Measurements from ENCODE around the gene JARID2.
"Not testable (repeated sequence)": the region's sequence is repeated elsewhere in the genome, so short reads cannot be mapped to it uniquely, and the experiment has no call there.

The JARID2 gene

DNA sequence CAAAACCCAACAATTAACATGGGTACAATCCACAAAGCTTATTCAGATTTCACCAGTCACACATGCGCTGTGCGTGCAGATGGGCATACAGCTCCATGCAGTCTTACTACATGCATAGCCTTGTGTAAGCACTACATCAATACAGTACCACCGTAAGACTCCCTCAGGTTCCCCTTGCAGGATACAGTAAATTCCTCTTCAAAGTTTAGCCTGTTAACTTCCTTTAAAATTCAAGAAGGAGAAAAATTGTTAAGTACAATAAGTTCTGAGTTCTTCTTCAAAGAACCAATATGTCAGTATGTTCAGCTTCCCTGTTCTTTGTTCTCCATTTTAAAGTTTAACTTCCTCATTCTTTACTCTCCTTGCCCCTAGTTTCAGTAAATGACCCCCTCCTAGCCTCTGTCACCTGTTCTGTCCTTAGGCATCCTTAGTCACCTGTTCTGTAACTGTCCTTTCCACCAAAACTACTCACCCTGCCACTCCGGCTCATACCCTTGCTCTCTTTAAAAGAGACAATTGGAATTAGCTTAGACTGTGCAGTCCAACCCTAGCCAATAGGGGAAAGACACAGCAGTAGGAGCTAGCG is 297.6 kb downstream of the JARID2 start:
- not testable (repeated sequence) for DNase-seq (ENCODE audit: low read depth in 2 of 2)

DNA sequence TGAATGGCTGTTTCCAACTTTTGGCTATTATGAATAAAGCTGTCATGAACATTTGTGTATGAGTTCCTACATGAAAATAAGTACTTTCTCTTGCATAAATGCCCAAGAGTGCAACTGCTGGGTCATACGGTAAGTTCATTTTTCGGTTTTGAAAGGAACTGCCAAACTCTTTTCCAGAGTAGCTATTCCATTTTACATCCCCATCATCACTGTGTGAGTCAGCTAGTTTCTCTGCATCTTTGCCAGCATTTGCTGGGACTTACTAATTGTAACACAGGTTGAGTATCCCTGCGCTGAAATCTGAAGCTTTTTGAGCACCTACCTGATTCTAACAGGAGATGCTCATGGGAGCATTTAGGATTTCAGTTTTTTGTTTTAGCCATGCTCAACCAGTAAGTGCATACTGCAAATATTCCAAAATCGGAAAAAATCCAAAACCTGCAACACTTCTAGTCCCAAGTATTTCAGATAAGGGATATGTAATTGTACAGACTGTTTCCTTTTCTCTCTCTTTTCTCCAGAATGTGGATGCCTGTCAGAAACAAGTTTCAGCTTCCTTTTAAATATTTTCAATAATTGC is 298.5 kb downstream of the JARID2 start:
- DNase-seq (ENCODE audit: low read depth in 2 of 2) = no peak

- no peak for DNase-seq (ENCODE audit: low read depth in 2 of 2)
Observed at GRCh38 chr6:15546591-15546990, 300.7 kb downstream of the JARID2 start.

GRCh38 chr6:15547400-15547799 is 301.5 kb downstream of the JARID2 start:
- DNase-seq (ENCODE audit: low read depth in 2 of 2) = no peak

DNA sequence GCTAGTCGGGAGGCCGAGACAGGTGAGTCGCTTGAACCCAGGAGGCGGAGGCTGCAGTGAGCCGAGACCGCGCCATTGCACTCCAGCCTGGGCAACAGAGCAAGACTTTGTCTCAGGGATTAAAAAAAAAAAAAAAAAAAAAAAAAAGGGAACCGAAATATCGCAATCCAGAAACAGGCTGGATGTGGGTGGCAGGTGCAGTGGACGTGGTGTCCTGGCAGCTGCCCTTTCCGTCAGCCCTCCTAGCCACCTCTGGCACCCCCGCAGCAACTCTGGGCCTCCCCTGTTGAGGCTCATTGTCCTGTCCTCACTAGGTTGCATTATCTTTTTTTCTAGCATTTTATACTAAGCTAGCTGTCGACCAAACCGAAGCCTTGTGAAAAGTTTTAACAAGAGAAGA is 303.5 kb downstream of the JARID2 start:
- DNase-seq (ENCODE audit: low read depth in 2 of 2) = no peak

DNA sequence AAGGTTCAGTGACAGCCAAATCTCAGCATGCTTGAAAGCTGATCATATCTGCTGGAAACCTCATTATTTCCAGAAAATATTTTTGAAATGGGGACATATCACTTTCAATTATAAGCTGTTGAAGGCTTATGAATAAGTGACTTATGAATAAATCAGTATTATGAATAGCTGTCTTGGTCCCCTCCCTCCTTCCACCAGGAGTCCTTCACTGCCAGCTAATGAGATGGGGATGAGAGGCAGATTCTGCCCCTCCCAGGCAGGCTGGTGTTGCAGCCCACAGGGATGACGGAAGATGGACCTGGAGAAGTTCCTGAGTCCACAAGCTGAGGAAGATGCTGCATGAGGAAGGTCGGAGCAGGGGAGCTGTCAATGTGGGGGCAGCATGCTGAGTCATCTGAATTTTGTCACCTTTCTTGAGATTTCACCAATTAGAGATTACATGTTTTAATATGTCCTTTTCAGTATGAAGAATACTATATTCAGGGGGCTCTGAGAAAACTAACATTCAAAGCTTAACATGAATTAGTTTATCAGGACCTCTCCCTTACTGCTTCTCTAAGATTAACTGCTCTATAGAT is 304.8 kb downstream of the JARID2 start:
- no peak for DNase-seq (ENCODE audit: low read depth in 2 of 2)

- DNase-seq (ENCODE audit: low read depth in 2 of 2) = no peak
Observed at GRCh38 chr6:15551262-15551661, 305.4 kb downstream of the JARID2 start.

DNA sequence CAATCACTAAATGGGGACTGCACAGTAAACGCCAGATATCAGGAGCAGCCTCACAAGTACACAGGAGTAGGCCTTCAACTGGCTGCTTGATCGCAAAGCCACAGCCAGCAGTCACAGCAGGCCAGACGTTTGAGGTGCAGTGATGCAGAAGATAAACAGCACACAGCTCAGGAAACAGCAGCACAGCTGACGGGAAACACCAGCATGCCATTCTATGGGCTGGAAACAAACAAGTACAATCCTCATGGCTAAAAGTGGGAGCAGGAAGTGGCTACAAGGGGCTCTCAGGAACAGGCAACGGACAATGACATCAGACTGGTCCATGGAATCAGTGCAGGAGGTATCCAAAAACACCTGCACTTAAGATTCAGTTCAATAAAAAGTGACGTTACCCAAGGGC is 305.9 kb downstream of the JARID2 start:
- DNase-seq (ENCODE audit: low read depth in 2 of 2) = no peak

DNA sequence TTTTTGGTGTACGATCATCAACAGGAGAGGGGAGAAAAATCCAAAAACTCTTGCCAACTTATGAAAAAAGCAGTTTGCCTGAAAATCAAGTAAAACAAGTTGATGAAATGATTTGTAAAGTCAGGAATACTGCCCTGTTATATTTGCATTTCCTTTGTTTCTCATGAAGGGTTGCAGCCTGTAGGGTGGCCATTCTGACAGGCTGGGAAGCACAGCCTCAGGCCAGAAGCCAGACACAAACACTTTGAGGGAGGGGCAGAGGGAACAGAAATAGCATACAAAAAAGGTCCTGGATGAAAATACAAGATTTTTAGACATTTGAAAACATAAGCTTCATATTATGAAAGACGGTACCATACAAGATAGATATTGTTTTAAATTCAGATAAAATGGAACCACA is 307.2 kb downstream of the JARID2 start:
- DNase-seq (ENCODE audit: low read depth in 2 of 2) = no peak

DNA sequence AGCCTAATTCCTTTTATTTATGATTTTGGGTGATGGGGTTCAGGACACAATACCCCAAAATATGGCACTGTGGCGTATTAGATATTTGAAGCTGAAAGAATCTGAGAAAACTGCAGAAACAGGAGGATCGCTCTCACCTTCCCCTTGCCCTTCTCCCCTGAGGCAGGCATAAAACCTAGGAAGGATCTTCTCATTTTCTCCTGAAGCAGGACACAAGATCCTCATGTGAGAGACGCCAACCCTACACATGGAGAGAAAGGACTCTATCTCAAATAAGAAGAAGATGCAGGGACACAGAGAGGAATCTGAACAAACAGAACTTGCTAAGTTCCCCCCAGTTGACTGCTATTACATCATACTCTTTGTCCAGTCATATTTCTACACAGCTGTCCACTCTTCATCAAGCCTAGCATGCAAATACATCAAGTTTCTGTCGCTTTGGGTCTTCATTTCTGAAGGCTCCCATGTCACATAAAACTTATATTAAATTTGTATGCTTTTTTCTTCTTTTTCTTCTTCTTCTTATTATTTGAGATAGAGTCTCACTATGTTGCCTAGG is 307.9 kb downstream of the JARID2 start:
- no peak for DNase-seq (ENCODE audit: low read depth in 2 of 2)

- DNase-seq (ENCODE audit: low read depth in 2 of 2) = no peak
Observed at GRCh38 chr6:15554728-15555100, 308.8 kb downstream of the JARID2 start.

GRCh38 chr6:15555101-15556038 is 309.5 kb downstream of the JARID2 start:
- no peak for DNase-seq (ENCODE audit: low read depth in 2 of 2)

DNA sequence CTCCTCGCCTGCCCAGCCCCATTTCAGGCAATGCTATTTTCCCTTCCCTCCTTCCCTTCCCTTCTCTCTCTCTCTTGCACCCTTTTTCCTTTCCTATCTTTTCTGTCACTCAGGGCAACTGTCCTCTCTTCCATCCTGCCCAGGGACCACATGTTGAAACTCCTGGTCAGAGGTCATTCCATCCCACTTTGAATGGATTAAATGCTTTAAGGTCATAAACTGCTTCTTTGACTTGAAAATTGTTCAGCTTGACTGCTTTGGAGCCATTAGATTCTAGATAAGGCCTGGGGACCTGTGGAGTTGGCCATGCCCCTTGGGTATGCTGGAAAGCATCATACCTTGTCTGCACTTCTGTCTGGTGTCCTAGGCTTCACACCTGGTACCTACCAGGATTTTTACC is 310.8 kb downstream of the JARID2 start:
- no peak for DNase-seq (ENCODE audit: low read depth in 2 of 2)

GRCh38 chr6:15557174-15557573 is 311.3 kb downstream of the JARID2 start:
- DNase-seq (ENCODE audit: low read depth in 2 of 2) = no peak

DNA sequence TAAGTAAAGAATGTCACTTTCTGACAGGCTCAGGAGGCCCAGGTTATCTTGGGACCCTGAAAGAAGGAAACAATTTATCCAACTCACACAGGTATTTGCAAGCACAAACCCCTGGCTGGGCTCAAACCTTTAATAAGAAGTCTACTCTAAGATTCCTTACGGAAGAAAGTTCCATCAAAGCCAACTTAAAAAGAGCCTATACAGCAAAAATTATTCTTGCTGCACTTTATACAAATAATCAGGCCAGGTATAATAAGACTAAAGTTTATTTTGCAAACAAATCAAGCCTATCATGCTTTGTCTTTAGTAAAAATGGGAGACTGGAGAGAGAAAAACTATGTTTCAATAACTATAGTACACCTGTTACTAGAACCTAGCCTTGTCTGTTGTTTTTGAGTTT is 314.8 kb downstream of the JARID2 start:
- no peak for DNase-seq (ENCODE audit: low read depth in 2 of 2)

- DNase-seq (ENCODE audit: low read depth in 2 of 2) = no peak
Observed at GRCh38 chr6:15561447-15562199, 315.8 kb downstream of the JARID2 start.

- DNase-seq (ENCODE audit: low read depth in 2 of 2) = no peak
Observed at GRCh38 chr6:15562977-15563376, 317.1 kb downstream of the JARID2 start.

GRCh38 chr6:15569035-15569995 is 323.4 kb downstream of the JARID2 start:
- no peak for DNase-seq (ENCODE audit: low read depth in 2 of 2)

DNA sequence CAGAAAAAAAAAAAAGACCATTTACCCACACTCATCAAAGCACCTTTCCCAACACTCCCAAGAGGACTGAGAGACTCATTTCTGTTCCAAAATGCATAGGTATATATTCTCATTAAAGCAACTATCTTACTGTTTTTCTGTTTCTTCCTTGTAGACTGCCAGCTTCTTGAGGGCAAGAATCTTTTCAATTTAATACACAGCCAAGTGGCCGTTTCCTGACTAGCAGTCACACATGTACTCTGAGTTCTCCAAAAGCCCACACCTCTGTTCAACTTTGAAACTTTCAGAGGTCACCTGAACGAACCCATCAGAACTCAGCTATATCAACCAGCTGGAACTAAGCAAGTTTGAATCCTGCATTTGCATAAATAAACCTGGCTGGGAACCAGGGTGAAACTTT is 324.3 kb downstream of the JARID2 start:
- DNase-seq (ENCODE audit: low read depth in 2 of 2) = no peak

All from activated CD8-positive, alpha-beta memory T cell treated with anti-CD3 and anti-CD28 coated beads for 4 hours (primary cell).